NT2/D1 (cell line): ENCODE measurements around the gene UTRN.

Experiments used
- DNase-seq: peaks from one replicate; pipeline ENCODE4 v3.0.0-alpha.2; 2011; ENCODE audit warnings: low read depth, low spot score
- H3K27me3 ChIP-seq: 2 replicates; pipeline ENCODE4 v1.6.0; 2011; ENCODE audit warnings: mild to moderate bottlenecking; ENCODE audit not compliant: insufficient read length, insufficient read depth
- H3K36me3 ChIP-seq: 2 replicates; pipeline ENCODE4 v1.6.1; 2011; ENCODE audit warnings: mild to moderate bottlenecking, low read length, mixed read lengths; ENCODE audit not compliant: insufficient read depth, insufficient read length
- H3K4me1 ChIP-seq: 2 replicates; pipeline ENCODE4 v1.5.1; 2011; ENCODE audit not compliant: insufficient read depth, insufficient read length
- H3K4me3 ChIP-seq: 2 replicates; pipeline ENCODE4 v1.5.1; 2011; ENCODE audit warnings: low read depth; ENCODE audit not compliant: insufficient read length
- H3K9ac ChIP-seq: 2 replicates; pipeline ENCODE4 v1.6.0; 2011; ENCODE audit warnings: low read depth; ENCODE audit not compliant: insufficient read length
- H3K9me3 ChIP-seq: 2 replicates; pipeline ENCODE4 v1.5.1; 2011; ENCODE audit warnings: mild to moderate bottlenecking, low read length; ENCODE audit not compliant: insufficient read depth
- SUZ12 ChIP-seq: IDR thresholded peaks from 2 replicates; pipeline ENCODE4 v1.6.1; 2011; ENCODE audit not compliant: insufficient read length, insufficient read depth; ENCODE audit errors: extremely low read depth
- YY1 ChIP-seq: IDR thresholded peaks from 2 replicates; pipeline ENCODE4 v1.6.1; 2011; ENCODE audit not compliant: insufficient read length, insufficient read depth
- ZNF274 ChIP-seq: IDR thresholded peaks from 2 replicates; pipeline ENCODE4 v1.6.1; 2011; ENCODE audit warnings: mild to moderate bottlenecking, low read depth, low read length

UTRN gene

DNA sequence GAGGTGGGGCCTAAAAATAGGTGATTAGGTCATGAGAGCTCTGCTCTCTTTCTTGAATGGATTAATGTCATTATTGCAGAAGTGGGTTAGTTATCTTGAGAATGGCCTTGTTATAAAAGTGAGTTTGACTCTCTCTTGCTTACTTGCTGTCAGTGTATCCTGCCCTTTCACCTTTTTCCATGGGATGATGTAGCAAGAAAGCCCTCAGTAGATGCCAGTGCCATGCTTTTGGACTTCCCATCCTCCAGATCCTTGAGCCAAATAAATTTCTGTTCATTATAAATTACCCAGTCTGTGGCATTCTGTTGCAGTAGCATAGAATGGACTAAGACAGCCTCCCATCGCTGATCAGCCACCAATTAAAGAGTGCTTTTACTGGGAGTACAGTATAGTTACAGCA is 40.1 kb downstream of the UTRN start:
- no peaks in the 10 kb centered on the region for H3K36me3 ChIP-seq
- H3K27me3 ChIP-seq = no peaks in the 10 kb centered on the region
- no peak overlapping the region for H3K4me3 ChIP-seq
- H3K9ac ChIP-seq = no peak overlapping the region
- TF ChIP-seq SUZ12 = no peak
- no peak for TF ChIP-seq YY1
- no peak for TF ChIP-seq ZNF274
- no peaks in the 10 kb centered on the region for H3K9me3 ChIP-seq
- DNase-seq = no peak
- no peaks in the 10 kb centered on the region for H3K4me1 ChIP-seq

GRCh38 chr6:144326393-144326792 is 41.3 kb downstream of the UTRN start:
- H3K4me1 ChIP-seq = no peaks in the 10 kb centered on the region
- DNase-seq = no peak
- TF ChIP-seq SUZ12 = no peak
- no peak for TF ChIP-seq ZNF274
- no peak for TF ChIP-seq YY1
- peaks cover 2% of the 10 kb centered on the region for H3K36me3 ChIP-seq
- H3K9ac ChIP-seq = no peak overlapping the region
- H3K4me3 ChIP-seq = no peak overlapping the region
- H3K27me3 ChIP-seq = no peaks in the 10 kb centered on the region
- no peaks in the 10 kb centered on the region for H3K9me3 ChIP-seq

DNA sequence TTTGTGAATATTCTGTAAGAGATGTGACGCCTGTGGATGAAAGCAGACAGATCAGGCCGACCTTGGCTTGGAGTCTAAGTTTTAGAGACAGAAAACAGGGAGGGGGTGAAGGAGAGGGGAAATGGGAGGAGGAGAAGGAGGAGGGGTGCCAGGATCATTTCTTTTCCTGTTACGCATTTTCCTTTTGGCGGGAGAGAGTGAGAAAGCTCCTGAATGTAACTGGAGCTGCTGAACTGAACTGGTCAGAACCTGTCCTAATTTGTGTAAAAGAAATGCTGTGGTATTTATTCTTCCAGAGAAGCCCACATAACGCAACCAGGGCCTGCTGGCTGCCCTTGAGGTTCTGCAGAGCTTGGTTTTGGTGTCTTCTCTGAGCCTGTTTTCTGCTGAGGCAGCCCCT is 41.9 kb downstream of the UTRN start:
- Histone ChIP-seq H3K36me3 (peaks cover 3% of the 10 kb centered on the region), H3K9ac (peak overlapping the region; percentile 21), H3K4me3 (no peak overlapping the region), H3K4me1 (no peaks in the 10 kb centered on the region), H3K27me3 (no peaks in the 10 kb centered on the region), H3K9me3 (no peaks in the 10 kb centered on the region)
- DNase-seq = no peak
- no peak for TF ChIP-seq ZNF274
- no peak for TF ChIP-seq YY1

DNA sequence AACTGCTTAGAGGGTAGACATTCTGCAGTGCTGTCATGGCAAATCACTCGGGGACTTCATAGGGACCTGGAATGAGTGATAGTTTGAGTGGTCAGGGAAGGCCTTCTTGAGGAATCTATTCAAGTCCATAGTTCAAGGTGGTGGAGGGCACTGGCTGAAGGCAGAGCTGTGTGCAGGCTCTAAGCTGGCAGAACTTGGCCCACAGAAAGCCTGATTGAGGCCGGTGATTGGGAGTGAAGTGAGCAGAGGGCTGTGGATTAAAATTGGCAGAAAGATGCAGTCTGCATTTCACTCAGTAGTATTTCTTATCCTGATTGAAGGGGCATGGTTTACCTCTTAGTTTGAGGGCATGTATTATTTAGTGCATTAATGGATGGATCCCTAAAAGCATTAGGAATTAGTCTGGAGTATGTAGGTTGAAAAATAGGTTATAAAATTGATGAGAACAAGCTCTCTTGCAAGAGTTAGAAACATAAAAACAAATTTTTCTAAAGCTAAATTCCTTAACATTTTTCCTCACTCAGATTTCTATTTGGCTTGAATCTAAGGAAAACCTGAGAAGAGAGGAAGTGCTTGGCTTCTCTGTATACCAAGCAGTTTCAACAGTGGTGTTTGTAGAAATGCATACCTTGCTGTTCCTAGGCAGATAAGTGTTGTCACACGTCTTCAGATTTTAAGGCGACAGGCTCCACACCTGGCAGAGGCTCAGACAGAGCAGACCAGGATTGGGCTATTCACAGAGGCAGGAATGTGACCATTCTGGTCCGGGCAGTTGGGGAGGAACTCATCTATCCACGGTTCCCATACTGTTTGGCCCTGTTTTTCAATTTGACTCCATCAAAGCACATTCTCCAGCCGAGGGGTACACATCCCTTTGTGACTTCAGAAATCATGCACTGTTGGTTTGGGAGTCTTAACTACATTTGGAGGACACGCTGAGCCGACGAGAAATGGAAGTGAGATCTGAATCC is 45.2 kb downstream of the UTRN start:
- H3K36me3 ChIP-seq = peaks cover 8% of the 10 kb centered on the region
- no peaks in the 10 kb centered on the region for H3K9me3 ChIP-seq
- H3K4me3 ChIP-seq = no peak overlapping the region
- no peak overlapping the region for H3K9ac ChIP-seq
- TF ChIP-seq SUZ12 (no peak), ZNF274 (no peak), YY1 (no peak)
- no peaks in the 10 kb centered on the region for H3K27me3 ChIP-seq
- no peak for DNase-seq
- H3K4me1 ChIP-seq = no peaks in the 10 kb centered on the region

DNA sequence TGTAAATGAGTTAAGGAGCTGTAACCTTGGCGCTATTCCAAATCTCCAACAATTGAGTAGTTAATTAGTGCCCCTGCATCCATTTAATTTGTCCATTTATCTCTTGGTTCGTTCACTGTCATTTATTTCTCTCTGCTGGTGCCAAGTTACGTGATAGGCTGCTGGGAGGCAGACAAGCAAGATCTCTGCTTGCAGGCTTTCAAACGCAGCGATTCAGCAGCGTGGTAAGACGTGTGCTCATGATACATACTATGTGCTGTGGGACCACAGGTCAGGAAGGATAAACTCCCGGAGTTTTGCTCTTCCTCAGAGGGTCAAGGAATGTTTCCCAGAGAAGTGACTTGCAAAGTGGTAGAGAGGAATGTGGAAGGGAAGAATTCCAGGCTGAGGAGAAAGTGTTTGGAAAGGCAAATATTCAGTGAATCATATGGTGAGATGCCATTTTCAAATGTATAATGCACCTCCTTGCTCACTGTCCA is 46.4 kb downstream of the UTRN start:
- no peaks in the 10 kb centered on the region for H3K4me1 ChIP-seq
- no peak overlapping the region for H3K9ac ChIP-seq
- no peak overlapping the region for H3K4me3 ChIP-seq
- H3K9me3 ChIP-seq = no peaks in the 10 kb centered on the region
- no peaks in the 10 kb centered on the region for H3K27me3 ChIP-seq
- peaks cover 13% of the 10 kb centered on the region for H3K36me3 ChIP-seq
- TF ChIP-seq YY1 (no peak), SUZ12 (no peak), ZNF274 (no peak)
- DNase-seq = no peak

DNA sequence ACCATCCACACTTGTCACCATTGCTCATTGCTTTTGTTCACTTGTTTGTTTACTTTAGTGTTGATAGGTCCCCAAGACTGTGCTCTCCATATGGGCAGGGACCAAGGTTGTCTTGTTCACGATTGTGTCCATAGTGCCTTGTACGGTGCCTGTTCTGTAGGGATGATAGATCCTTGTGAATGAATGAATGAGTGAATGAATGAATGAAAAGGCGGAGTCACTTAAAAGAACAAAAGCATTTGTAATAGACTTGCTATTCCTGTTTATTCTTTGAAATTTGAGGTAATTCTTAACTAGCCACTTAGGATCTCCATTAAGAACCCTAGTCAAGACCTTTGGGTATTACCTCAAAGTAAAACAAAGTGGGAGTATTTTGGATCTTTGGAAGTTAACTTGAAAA is 47.0 kb downstream of the UTRN start:
- H3K4me3 ChIP-seq = no peak overlapping the region
- H3K27me3 ChIP-seq = no peaks in the 10 kb centered on the region
- no peak overlapping the region for H3K9ac ChIP-seq
- no peak for TF ChIP-seq ZNF274
- TF ChIP-seq SUZ12 = no peak
- H3K36me3 ChIP-seq = peaks cover 18% of the 10 kb centered on the region
- DNase-seq = no peak
- H3K4me1 ChIP-seq = no peaks in the 10 kb centered on the region
- no peaks in the 10 kb centered on the region for H3K9me3 ChIP-seq

DNA sequence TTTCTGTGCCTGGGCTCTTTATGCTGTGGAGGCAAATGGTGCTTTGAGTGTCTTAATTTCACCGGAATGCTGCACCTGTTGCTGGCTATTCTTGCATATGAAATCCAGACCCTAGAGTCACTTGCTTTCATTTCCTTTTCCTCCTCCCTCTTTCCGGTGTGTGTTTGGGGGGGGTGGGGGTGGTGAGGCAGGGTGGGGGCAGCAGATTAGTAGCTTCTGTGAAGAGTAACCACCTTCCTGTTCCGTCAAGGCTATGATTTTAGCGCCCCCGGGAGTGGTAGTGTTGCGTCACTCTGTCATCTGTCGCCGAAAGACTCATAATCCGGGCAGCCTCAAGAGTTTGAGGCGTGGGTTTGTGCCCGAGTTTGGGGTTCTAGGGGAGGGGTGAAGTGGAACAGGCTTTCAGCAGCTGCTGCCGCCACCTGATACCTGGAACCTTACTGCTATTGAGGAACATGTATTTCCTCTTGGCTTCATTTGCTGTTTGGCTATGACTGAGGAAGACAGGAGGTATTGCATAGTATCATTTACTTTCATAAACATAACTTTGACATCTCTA is 49.1 kb downstream of the UTRN start:
- no peaks in the 10 kb centered on the region for H3K9me3 ChIP-seq
- no peaks in the 10 kb centered on the region for H3K27me3 ChIP-seq
- H3K4me1 ChIP-seq = no peaks in the 10 kb centered on the region
- H3K36me3 ChIP-seq = peaks cover 18% of the 10 kb centered on the region
- H3K4me3 ChIP-seq = no peak overlapping the region
- no peak for TF ChIP-seq YY1
- TF ChIP-seq ZNF274 = no peak
- no peak for TF ChIP-seq SUZ12
- H3K9ac ChIP-seq = no peak overlapping the region
- DNase-seq = no peak
